Fibroblast of skin of right biceps (primary cell): ENCODE measurements around the gene ZNF367.
"Not testable (repeated sequence)": the region's sequence is repeated elsewhere in the genome, so short reads cannot be mapped to it uniquely, and the experiment has no call there.

Experiments
- DNase-seq: peaks from one replicate; pipeline ENCODE4 v3.0.0-alpha.2; 2013

Gene ZNF367

GRCh38 chr9:96360523-96360922, 57.6 kb downstream of the ZNF367 start:
- not testable (repeated sequence) for DNase-seq

GRCh38 chr9:96350866-96351265, 67.3 kb downstream of the ZNF367 start:
- no peak for DNase-seq

- no peak for DNase-seq
Observed at GRCh38 chr9:96348261-96348660, 69.9 kb downstream of the ZNF367 start.

GRCh38 chr9:96345551-96345950, 72.6 kb downstream of the ZNF367 start:
- DNase-seq: no peak

GRCh38 chr9:96344458-96345180, 73.6 kb downstream of the ZNF367 start:
- peak; percentile 88 for DNase-seq

GRCh38 chr9:96343515-96344360, 74.4 kb downstream of the ZNF367 start:
- DNase-seq: no peak

- no peak for DNase-seq
Observed at GRCh38 chr9:96342571-96343245, 75.5 kb downstream of the ZNF367 start.

- DNase-seq: no peak
Observed at GRCh38 chr9:96340707-96341106, 77.5 kb downstream of the ZNF367 start.

GRCh38 chr9:96338299-96338698, 79.9 kb downstream of the ZNF367 start:
- no peak for DNase-seq
